SK-N-MC (cell line): ENCODE results near the gene MORN4.

Experiments used
- EZH2 ChIP-seq: fragments of 200-600 bp; sonication (generic); IDR thresholded peaks from one replicate; pipeline ENCODE4 v1.6.1; 2017; ENCODE audit warnings: antibody characterized with exemption
- POLR2AphosphoS5 ChIP-seq: IDR thresholded peaks from 2 replicates; pipeline ENCODE4 v1.6.1; 2012; ENCODE audit warnings: mild to moderate bottlenecking, low read depth, low read length, borderline replicate concordance

GRCh38 chr10:97664282-97664850, 31.1 kb upstream of the MORN4 start:
- TF ChIP-seq POLR2AphosphoS5, result no peak
- no peak for TF ChIP-seq EZH2
